Medulla oblongata (tissue), 1 donor: ENCODE measurements around the gene HOXC12.

Experiments
- DNase-seq: peaks from one replicate; pipeline ENCODE4 v3.0.0-alpha.2; 2015; ENCODE audit errors: extremely low spot score

The HOXC12 gene

DNA sequence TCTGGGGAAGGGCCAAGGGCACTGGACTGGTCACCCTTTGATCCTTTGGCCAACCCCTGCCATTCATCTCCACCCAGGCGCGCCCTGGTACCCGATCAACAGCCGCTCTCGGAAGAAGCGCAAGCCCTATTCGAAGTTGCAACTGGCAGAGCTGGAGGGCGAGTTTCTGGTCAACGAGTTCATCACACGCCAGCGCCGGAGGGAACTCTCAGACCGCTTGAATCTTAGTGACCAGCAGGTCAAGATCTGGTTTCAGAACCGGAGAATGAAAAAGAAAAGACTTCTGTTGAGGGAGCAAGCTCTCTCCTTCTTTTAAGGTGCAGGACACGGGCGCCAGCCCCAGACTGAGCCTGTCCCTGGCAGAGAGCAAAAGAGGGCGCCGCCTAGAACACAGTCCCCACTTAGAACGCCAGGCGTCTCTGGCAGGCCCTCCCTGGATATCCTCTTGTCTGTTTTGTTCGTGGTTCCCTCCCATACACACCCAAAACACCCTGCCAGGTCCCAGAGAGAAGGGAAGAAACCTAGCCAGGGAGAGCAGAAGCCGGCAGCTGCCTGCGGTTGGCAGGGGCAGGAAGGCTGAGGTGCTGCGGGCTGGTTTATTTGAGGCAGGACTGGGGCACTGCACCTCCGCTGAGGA is 1.7 kb downstream of the HOXC12 start:
- no peak for DNase-seq

- DNase-seq: no peak
Measured at GRCh38 chr12:53956914-53957536, 2.3 kb downstream of the HOXC12 start.

DNA sequence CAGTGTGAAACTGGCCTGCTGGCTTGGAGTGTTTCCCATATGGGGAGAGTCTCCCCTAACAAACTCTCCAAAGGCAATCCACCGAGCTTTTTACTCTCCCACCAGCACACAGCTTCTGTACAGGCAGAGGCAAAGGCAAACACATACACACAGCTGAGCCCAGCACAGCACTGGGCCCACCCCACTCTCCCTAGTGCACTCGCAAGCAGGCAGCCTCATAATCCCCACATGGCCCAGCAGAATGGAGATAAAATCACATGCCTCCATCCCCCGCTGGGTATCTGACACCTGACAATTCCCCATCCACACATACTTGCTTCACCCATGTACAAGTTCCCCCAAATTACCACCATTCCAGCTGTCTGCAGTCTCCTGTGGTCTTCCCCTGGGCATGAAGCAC is 3.4 kb downstream of the HOXC12 start:
- no peak for DNase-seq

DNA sequence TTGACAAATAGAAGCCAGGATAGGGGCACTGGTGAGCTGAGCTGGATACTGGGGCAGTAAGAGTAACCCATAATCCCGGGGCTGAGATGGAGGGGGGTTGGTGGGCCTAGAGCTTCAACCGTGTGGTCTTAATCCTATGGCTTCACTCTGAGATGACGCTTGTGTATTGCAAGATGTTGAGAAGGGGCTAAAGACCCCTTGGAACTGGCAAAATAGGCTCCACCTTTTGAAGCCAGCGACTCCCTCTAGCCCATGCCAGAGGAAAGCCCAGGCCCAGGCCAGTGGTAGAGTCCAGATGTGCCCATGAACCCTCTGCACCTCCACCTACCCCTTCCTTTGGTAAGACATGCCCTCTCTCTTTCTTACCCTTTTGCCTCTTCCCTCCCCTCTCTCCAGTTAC is 4.6 kb downstream of the HOXC12 start:
- no peak for DNase-seq

- no peak for DNase-seq
Measured at GRCh38 chr12:53960187-53961024, 5.7 kb downstream of the HOXC12 start.

- no peak for DNase-seq
Measured at GRCh38 chr12:53961025-53961761, 6.5 kb downstream of the HOXC12 start.

GRCh38 chr12:53963005-53963404 is 8.3 kb downstream of the HOXC12 start:
- no peak for DNase-seq

DNA sequence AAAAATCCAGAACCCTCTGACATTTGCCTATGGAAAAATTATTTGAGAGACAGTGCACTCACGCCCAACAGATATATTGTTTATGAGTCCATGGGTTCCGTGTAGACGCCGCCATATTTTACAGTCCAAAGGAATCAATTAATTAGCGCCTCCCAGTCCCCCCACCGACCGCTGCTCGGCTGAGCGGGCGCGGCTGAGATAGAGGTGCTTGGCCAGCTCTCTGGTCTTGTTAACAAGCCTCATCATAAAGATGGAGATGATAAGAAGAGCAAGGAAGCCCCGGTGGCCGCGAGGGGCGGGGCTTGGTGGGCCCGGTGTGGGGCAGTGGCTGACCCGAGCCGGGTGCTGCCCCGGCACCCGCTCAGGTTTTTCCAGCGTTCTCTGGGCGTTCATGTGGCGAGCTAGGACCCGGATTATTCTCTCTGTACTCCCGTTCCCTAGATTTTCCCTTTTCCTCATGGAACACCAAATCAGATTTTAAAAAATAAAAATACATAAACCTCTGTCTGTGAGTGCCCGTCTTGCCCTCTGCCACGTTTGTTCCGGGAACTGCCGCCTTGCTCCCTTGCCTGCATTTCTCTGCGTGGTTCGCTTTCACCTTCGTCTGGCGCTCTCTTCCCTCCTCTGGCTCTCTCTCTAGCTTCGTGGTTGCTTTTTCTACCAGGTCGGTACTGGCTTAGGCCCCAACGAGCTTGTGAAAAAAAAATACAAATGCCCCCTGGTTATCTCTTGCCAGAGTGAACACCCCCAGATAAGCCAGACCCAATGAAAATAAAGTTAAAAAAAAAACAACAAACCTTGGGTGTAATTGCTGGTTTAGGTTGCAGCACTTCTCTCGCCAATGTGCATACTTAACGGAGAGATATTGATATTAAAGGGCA is 9.0 kb downstream of the HOXC12 start:
- DNase-seq: no peak

GRCh38 chr12:53964315-53964713 is 9.6 kb downstream of the HOXC12 start:
- DNase-seq: no peak

DNA sequence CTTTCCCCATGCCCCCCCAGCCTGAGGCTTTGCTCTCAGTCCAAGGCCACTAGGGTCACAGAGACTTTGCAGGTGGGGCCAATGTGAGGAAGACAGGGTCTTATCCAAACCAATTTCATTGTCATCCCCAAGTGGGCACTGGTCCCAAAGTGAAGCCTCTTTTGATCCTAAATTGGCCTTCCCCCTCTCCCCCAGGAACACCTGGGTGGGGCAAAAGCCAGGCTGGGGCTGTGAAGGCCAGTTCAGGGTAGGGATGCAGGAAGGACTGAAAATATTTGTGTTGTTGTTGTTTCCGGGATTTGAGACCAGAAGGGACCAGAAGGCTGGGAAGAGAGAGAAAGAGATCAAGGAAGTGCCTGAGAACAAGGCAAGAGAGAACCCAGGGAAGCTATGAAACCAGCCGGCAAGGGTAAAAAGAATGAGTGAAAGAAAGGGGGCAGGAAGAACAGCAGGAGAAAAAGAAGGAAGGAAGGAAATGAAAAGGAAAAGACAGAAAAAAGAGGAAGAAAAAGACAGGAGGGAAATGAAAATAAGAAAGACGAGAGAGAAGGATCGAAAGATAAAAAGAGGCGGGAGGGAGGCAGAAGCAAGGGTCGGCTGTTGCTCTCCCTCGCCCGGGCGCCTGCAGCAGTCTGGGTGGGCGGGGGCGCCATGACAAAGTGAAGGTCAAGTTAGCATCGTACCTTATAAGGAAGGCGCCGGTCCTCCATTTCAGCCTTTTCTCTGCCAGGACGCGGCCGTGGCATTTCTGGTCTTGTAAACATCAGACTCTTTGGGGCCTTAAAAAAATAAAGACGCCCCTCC is 10.8 kb downstream of the HOXC12 start:
- no peak for DNase-seq

DNA sequence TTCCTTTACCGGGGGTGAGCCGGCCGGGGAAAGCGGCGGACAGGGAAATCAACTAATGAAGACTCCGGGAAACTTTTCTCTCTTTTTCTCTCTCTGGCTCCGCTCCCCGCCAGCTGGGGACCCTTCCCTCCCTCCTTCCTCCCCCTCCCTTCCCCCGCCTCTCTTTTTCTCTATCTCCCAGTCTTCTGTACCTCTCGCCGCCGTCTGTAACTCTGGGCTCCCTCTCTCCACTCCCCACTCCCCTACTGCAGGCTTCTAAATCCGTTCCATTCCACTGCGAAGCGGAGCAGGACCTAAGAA is 11.3 kb downstream of the HOXC12 start:
- DNase-seq: no peak

GRCh38 chr12:53966385-53967133 is 11.9 kb downstream of the HOXC12 start:
- DNase-seq: no peak

DNA sequence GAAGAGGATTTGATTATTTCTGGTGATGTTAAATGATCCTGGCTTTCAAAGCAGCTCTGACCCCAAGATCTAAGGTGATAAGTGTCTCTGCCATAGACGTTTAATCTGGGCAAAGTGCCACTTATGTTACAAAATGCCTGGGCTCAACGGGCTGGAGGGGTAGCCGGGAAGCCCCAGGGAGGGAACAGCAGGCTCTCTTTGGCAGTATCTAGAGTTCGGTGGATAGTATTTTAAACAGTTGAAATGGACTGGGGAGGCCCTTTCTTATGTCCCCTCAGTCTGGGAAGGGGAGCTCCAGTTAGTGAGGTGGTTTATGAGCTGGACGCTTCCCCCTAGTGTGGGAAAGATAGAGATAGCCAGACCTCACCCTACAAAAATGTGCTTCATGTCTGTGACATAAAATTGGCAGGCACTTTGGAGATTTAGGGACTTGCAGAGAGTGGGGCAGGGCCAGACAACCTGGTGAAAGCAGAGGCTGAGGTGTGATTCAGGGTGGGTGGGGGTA is 12.8 kb downstream of the HOXC12 start:
- DNase-seq: no peak

- no peak for DNase-seq
Measured at GRCh38 chr12:53968214-53969127, 13.8 kb downstream of the HOXC12 start.

GRCh38 chr12:53969588-53970259 is 15.0 kb downstream of the HOXC12 start:
- peak; percentile 16 for DNase-seq

DNA sequence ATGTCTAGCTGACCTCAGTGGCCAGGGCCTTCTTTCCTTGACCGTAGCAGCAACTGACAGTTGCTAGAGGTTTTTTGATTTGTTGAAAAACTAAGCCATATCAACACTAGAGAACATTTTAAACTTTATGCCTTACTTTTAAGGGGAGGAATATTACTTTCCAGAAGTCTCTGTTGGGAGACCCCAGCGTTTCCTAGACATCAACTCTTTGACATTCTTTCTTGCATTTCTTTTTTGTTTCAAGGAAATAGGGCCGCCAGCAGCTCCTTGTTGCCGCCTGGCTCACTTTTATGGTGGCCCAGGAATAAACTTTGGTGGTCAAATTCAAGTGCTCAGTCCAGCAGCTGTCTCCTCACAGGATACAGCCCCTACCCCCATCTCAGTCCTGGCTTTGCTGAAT is 15.7 kb downstream of the HOXC12 start:
- DNase-seq: no peak

- DNase-seq: no peak
Measured at GRCh38 chr12:53971129-53971528, 16.4 kb downstream of the HOXC12 start.

- no peak for DNase-seq
Measured at GRCh38 chr12:53971686-53972085, 17.0 kb downstream of the HOXC12 start.
